C4-2B (cell line): ENCODE measurements around the gene PIK3R3.

Experiments used
- ZFX ChIP-seq: fragments of 450-650 bp; IDR thresholded peaks from 2 replicates; pipeline ENCODE4 v1.6.1; 2017
- TF ChIP-seq, protein P1 (sequence below): fragments of 450-650 bp; conservative IDR thresholded peaks from 2 replicates; pipeline ENCODE4 v1.5.1; 2017; ENCODE audit warnings: mild to moderate bottlenecking

DNA sequence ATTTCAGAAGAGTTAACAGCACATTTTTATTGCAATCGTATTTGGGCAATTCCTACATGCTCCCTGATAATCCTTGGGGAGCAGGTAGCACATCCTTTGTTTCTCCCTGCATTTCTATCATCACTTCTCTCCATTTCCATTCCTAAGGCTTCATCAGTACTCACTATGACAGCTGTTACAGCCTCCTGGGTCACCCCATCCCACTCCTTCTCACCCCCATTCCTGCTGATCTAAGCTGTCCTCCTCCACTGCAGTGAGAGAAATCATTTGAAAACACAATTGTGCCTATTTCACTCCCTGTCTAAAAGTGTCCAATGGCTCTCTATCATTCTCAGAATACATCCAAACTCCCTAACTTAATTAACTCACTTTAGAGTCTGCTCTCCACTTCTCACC is 25.5 kb upstream of the PIK3R3 start:
- TF ChIP-seq, protein P1, sequence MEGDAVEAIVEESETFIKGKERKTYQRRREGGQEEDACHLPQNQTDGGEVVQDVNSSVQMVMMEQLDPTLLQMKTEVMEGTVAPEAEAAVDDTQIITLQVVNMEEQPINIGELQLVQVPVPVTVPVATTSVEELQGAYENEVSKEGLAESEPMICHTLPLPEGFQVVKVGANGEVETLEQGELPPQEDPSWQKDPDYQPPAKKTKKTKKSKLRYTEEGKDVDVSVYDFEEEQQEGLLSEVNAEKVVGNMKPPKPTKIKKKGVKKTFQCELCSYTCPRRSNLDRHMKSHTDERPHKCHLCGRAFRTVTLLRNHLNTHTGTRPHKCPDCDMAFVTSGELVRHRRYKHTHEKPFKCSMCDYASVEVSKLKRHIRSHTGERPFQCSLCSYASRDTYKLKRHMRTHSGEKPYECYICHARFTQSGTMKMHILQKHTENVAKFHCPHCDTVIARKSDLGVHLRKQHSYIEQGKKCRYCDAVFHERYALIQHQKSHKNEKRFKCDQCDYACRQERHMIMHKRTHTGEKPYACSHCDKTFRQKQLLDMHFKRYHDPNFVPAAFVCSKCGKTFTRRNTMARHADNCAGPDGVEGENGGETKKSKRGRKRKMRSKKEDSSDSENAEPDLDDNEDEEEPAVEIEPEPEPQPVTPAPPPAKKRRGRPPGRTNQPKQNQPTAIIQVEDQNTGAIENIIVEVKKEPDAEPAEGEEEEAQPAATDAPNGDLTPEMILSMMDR = no peak
- no peak for TF ChIP-seq ZFX
